A549 (cell line): ENCODE results near the gene LGALS1. TPM values are rescaled to one million over a fixed set of nuclear protein-coding genes. Genes with fewer than 3 reads are reported as not detected.
"Not testable (repeated sequence)": the region's sequence is repeated elsewhere in the genome, so short reads cannot be mapped to it uniquely, and the experiment has no call there.

ENCODE experiments used
- ATAC-seq, 2 experiments: fragments of 200-7000 bp in 1 of 2; fragments of >200 bp in 1 of 2; cut with Nextera tagmentation in 1 of 2; cut with Tn5 transposase in 1 of 2; 3 replicates each; pipeline versions ENCODE4 v1.8.0 to v1.9.1; 2018 to 2020; ENCODE audit warnings: mild to moderate bottlenecking in 1 of 2, moderate library complexity in 1 of 2
- CTCF ChIA-PET: fragments of 300-600 bp; sonication (Branson Sonifier 250); formaldehyde crosslinking; extraction: SDS; loops from one replicate; lab custom pipeline; 2021; ENCODE audit warnings: antibody characterized with exemption, inconsistent platforms; lab: Yijun Ruan, JAX
- POLR2A ChIA-PET: fragments of 350-600 bp; formaldehyde crosslinking; extraction: SDS; loops from one replicate; lab custom pipeline; 2021; ENCODE audit warnings: antibody characterized with exemption, inconsistent platforms; lab: Yijun Ruan, JAX
- DNase-seq, 2 experiments: peaks; one replicate each; pipeline versions ENCODE4 v3.0.0 to v3.0.0-alpha.2; 2011 to 2016; ENCODE audit warnings: low read depth in 1 of 2, low spot score in 1 of 2
- FAIRE-seq: peaks from 2 replicates; lab custom pipeline; 2011; peaks lifted over from hg19 to GRCh38; lab: Jason Lieb, UNC
- H3K27ac ChIP-seq, 2 experiments: fragments of >200 bp; sonication (Bioruptor Twin); formaldehyde crosslinking; 3 replicates each; pipeline ENCODE4 v1.5.1; 2016 to 2017
- H3K4me1 ChIP-seq: fragments of >200 bp; sonication (Bioruptor Twin); formaldehyde crosslinking; 3 replicates; pipeline ENCODE4 v1.6.1; 2016
- H3K4me2 ChIP-seq: fragments of >200 bp; sonication (Bioruptor Twin); formaldehyde crosslinking; 3 replicates; pipeline ENCODE4 v1.6.1; 2016
- H3K4me3 ChIP-seq: fragments of >200 bp; sonication (Bioruptor Twin); formaldehyde crosslinking; 3 replicates; pipeline ENCODE4 v1.5.1; 2016
- H3K9me3 ChIP-seq: fragments of >200 bp; sonication (Bioruptor Twin); formaldehyde crosslinking; 3 replicates; pipeline ENCODE4 v1.6.1; 2016
- CBX2 ChIP-seq: fragments of 200-600 bp; sonication (generic); IDR thresholded peaks from 2 replicates; pipeline ENCODE4 v1.6.1; 2016; ENCODE audit warnings: low read depth, mild to moderate bottlenecking, borderline replicate concordance
- CHD2 ChIP-seq: fragments of 150-350 bp; IDR thresholded peaks from 2 replicates; pipeline ENCODE4 v1.6.1; 2014; ENCODE audit warnings: low read length; ENCODE audit not compliant: partially characterized antibody
- CHD4 ChIP-seq: fragments of 200-600 bp; sonication (generic); IDR thresholded peaks from 2 replicates; pipeline ENCODE4 v1.6.1; 2016; ENCODE audit warnings: antibody characterized with exemption, mild to moderate bottlenecking, borderline replicate concordance
- CTCF ChIP-seq: fragments of >200 bp; sonication (Bioruptor Twin); formaldehyde crosslinking; IDR thresholded peaks from 3 replicates; pipeline ENCODE4 v1.5.1; 2016
- E2F6 ChIP-seq: IDR thresholded peaks from 2 replicates; pipeline ENCODE4 v1.6.1; 2012; ENCODE audit warnings: low read depth, borderline replicate concordance
- FOSL2 ChIP-seq, 2 experiments: fragments of 450-650 bp in 1 of 2; fragments of >200 bp in 1 of 2; sonication (Bioruptor Twin) in 1 of 2; formaldehyde crosslinking; IDR thresholded peaks; 2 replicates each; pipeline versions ENCODE4 v1.5.0 to v1.6.1; 2016 to 2020; ENCODE audit warnings: mild to moderate bottlenecking in 1 of 2, moderate library complexity in 1 of 2
- HES2 ChIP-seq: fragments of >200 bp; sonication (Bioruptor Twin); formaldehyde crosslinking; IDR thresholded peaks from 2 replicates; pipeline ENCODE4 v1.6.1; 2016
- HOXA7 ChIP-seq: fragments of 250-450 bp; sonication (Bioruptor Pico); IDR thresholded peaks from 2 replicates; pipeline ENCODE4 v1.5.0; 2020; ENCODE audit warnings: mild to moderate bottlenecking, moderate library complexity
- HOXB13 ChIP-seq: fragments of 250-450 bp; sonication (Bioruptor Pico); IDR thresholded peaks from 2 replicates; pipeline ENCODE4 v1.5.0; 2020; ENCODE audit warnings: low read depth, mild to moderate bottlenecking, moderate library complexity
- HOXB5 ChIP-seq: fragments of 250-450 bp; sonication (Bioruptor Pico); IDR thresholded peaks from 2 replicates; pipeline ENCODE4 v1.5.0; 2020; ENCODE audit warnings: mild to moderate bottlenecking, moderate library complexity
- JUN ChIP-seq, 2 experiments: fragments of >200 bp; sonication (Bioruptor Twin); formaldehyde crosslinking; IDR thresholded peaks; 2 replicates in 1 of 2; 3 replicates in 1 of 2; pipeline ENCODE4 v1.6.1; 2016 to 2017
- JUNB ChIP-seq: fragments of >200 bp; sonication (Bioruptor Twin); formaldehyde crosslinking; IDR thresholded peaks from 2 replicates; pipeline ENCODE4 v1.6.1; 2016
- MYC ChIP-seq: IDR thresholded peaks from 2 replicates; pipeline ENCODE4 v1.6.1; 2012; ENCODE audit warnings: mild to moderate bottlenecking, inconsistent platforms, low read length, improper control_type of control experiment, borderline replicate concordance
- NPAS2 ChIP-seq: fragments of 250-450 bp; sonication (Bioruptor Pico); IDR thresholded peaks from 2 replicates; pipeline ENCODE4 v1.8.0; 2022; ENCODE audit warnings: mild to moderate bottlenecking, moderate library complexity, borderline replicate concordance
- NR3C1 ChIP-seq: fragments of >200 bp; sonication (Bioruptor Twin); formaldehyde crosslinking; IDR thresholded peaks from 3 replicates; pipeline ENCODE4 v1.6.1; 2017
- PBX3 ChIP-seq: IDR thresholded peaks from 2 replicates; pipeline ENCODE4 v1.6.1; 2012
- POLR2AphosphoS2 ChIP-seq: conservative IDR thresholded peaks from 2 replicates; pipeline ENCODE4 v1.6.1; 2012; ENCODE audit warnings: low read length, improper control_type of control experiment, inconsistent platforms
- RARB ChIP-seq: fragments of 250-450 bp; sonication (Bioruptor Pico); IDR thresholded peaks from 2 replicates; pipeline ENCODE4 v1.8.0; 2021; ENCODE audit warnings: mild to moderate bottlenecking, moderate library complexity
- RCOR1 ChIP-seq: fragments of 150-350 bp; IDR thresholded peaks from 2 replicates; pipeline ENCODE4 v1.6.1; 2014; ENCODE audit warnings: antibody characterized with exemption, low read length, low read depth
- WGBS: methylation state at CpG from one replicate; pipeline ENCODE4 v1.1.6; 2017; ENCODE audit errors: missing lambda C conversion rate; 5-methylcytosine and 5-hydroxymethylcytosine counted together
- polyA plus RNA-seq, 4 experiments: library from polyadenylated mRNA; depleted of rRNA in 3 of 4; stranded (reverse); fragments of >200 nt; fragmentation: RNase III in 1 of 4; extraction: RNeasy Plus Mini Kit Qiagen cat#74134 plus additional on column Dnase treatment in 1 of 4; gene quantifications; 2 replicates in 3 of 4; 3 replicates in 1 of 4; pipeline ENCODE4 v1.2.3, GENCODE V29; 2011 to 2017
- TF ChIP-seq, protein P1 (sequence below): fragments of 250-450 bp; sonication (Bioruptor Pico); IDR thresholded peaks from 2 replicates; pipeline ENCODE4 v1.5.0; 2021; ENCODE audit warnings: mild to moderate bottlenecking, moderate library complexity, borderline replicate concordance

Gene LGALS1
- polyA plus RNA-seq, 2 of the 4 experiments (the other 2 are of a cell fraction): 584 to 1,477 TPM

- CTCF ChIA-PET: interaction anchor here (1.2 to 8.3 kb wide), 3 partner anchors 12 to 26 kb away, joined by 3 to 67 read pairs (median 4); no protein-coding TSS in a partner anchor
These were observed 20.2 kb upstream of the LGALS1 start for GRCh38 chr22:37655252-37655563.

DNA sequence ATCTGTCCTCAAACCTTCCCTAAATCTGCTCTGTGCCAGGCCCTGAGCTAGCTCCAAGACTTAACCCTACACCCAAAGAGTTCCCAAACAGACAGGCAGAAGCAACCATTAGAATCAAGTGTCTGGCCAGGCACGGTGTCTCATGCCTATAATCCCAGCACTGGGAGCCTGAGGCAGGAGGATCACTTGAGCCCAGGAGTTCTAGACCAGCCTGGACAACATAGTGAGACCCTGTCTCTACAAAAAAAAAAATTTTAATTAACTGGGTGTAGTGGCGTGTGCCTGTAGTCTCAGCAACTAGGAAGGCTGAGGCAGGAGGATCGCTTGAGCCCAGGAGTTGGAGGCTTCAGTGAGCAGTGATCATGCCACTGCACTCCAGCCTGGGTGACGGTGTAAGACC is 18.9 kb upstream of the LGALS1 start:
- ChIA-PET CTCF (interaction anchor here (3.4 to 8.3 kb wide), 2 partner anchors 14 to 25 kb away, joined by 24 to 67 read pairs; no protein-coding TSS in a partner anchor), POLR2A (interaction anchor here (2.6 kb wide), 1 partner anchor 19 kb away, joined by 31 read pairs; the partner anchor contains the start of gene LGALS1)
- WGBS: 89% methylated on average over 4 of the region's 4 CpGs
- H3K4me3 ChIP-seq, H3K27ac ChIP-seq, H3K9me3 ChIP-seq, DNase-seq, FAIRE-seq, ATAC-seq, H3K4me2 ChIP-seq: not testable (repeated sequence)
- H3K4me1 ChIP-seq: peaks cover 15% of the 10 kb centered on the region

More at GRCh38 chr22:37655252-37655563, 20.2 kb upstream of the LGALS1 start:
- no peaks in the 10 kb centered on the region for H3K9me3 ChIP-seq
- FAIRE-seq (no peak), ATAC-seq (no peak)
- H3K4me3 ChIP-seq: no peak overlapping the region
- TF ChIP-seq E2F6 (no peak), NPAS2 (CRISPR knock-in tag) (no peak), HOXA7 (no peak), HOXB5 (CRISPR knock-in tag) (no peak), POLR2AphosphoS2 (no peak), CBX2 (no peak), CHD4 (no peak), MYC (no peak), NR3C1 (no peak), CTCF (no peak), PBX3 (no peak), JUNB (no peak), RCOR1 (no peak), FOSL2 (IDR thresholded peaks at IDR 0.05) (no peak), FOSL2 (CRISPR knock-in tag; IDR thresholded peaks at IDR 0.05) (no peak), HOXB13 (no peak), JUN (IDR thresholded peaks at IDR 0.05) (no peak), CHD2 (no peak), RARB (CRISPR knock-in tag) (no peak), HES2 (no peak)
- TF ChIP-seq, protein P1, sequence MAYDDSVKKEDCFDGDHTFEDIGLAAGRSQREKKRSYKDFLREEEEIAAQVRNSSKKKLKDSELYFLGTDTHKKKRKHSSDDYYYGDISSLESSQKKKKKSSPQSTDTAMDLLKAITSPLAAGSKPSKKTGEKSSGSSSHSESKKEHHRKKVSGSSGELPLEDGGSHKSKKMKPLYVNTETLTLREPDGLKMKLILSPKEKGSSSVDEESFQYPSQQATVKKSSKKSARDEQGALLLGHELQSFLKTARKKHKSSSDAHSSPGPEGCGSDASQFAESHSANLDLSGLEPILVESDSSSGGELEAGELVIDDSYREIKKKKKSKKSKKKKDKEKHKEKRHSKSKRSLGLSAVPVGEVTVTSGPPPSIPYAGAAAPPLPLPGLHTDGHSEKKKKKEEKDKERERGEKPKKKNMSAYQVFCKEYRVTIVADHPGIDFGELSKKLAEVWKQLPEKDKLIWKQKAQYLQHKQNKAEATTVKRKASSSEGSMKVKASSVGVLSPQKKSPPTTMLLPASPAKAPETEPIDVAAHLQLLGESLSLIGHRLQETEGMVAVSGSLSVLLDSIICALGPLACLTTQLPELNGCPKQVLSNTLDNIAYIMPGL (CRISPR knock-in tag): no peak
- TF ChIP-seq, all 56 proteins: peak for 0
- no peak overlapping the region for H3K4me2 ChIP-seq
- H3K27ac ChIP-seq: no peak overlapping the region
- WGBS: 96% methylated on average over 3 of the region's 17 CpGs
- peaks cover 13% of the 10 kb centered on the region for H3K4me1 ChIP-seq
- DNase-seq: no peak
- POLR2A ChIA-PET: no interaction called here
